Liver (tissue), 3 donors: ENCODE data around the gene R3HCC1L.
"Not testable (repeated sequence)": the region's sequence is repeated elsewhere in the genome, so short reads cannot be mapped to it uniquely, and the experiment has no call there.

ENCODE experiments used
- CTCF ChIP-seq: fragments of 150-350 bp; IDR thresholded peaks from 2 replicates; pipeline ENCODE4 v1.5.1; 2017; ENCODE audit warnings: improper control_type of control experiment, low read depth, low read length; ENCODE audit not compliant: missing input control
- FOXA2 ChIP-seq: IDR thresholded peaks from 2 replicates; pipeline ENCODE4 v1.6.1; 2016; ENCODE audit warnings: antibody characterized with exemption
- JUND ChIP-seq, 2 donors: IDR thresholded peaks; 2 replicates each; pipeline ENCODE4 v1.6.1; 2016; ENCODE audit warnings: antibody characterized with exemption in 2 of 2
- SP1 ChIP-seq: IDR thresholded peaks from 2 replicates; pipeline ENCODE4 v1.6.1; 2018; ENCODE audit warnings: antibody characterized with exemption, mild to moderate bottlenecking
- TAF1 ChIP-seq: conservative IDR thresholded peaks from 2 replicates; pipeline ENCODE4 v1.6.1; 2016; ENCODE audit warnings: antibody characterized with exemption, mild to moderate bottlenecking
- ZBTB33 ChIP-seq: IDR thresholded peaks from 2 replicates; pipeline ENCODE4 v1.6.1; 2016; ENCODE audit warnings: antibody characterized with exemption
- donor health status: healthy.
- donor health status: healthy.

GRCh38 chr10:98227713-98228112 lies 93.3 kb downstream of the R3HCC1L start:
- TF ChIP-seq CTCF; ZBTB33; FOXA2; TAF1; SP1; JUND (IDR thresholded peaks at IDR 0.05): not testable (repeated sequence)
